ENCODE results near the gene RYR2. TPM values are rescaled to one million over a fixed set of nuclear protein-coding genes. Genes with fewer than 3 reads are reported as not detected.

The RYR2 gene
- total RNA-seq, 1 experiment from 2014 or later, result 3.4 TPM

- Histone ChIP-seq H2AFZ (ENCODE audit: low read length) (no peak overlapping the region), H3T11ph (ENCODE audit: low read length) (no peak overlapping the region), H3K9ac (ENCODE audit: extremely low read depth, insufficient read length, low read length) (no peak overlapping the region), H2BK5ac (ENCODE audit: insufficient read length, low read length) (no peak overlapping the region), H3K79me2 (ENCODE audit: insufficient read depth, low read length) (no peaks in the 10 kb centered on the region), H4K91ac (ENCODE audit: insufficient read length, low read depth, low read length) (no peak overlapping the region), H3K27me3 (ENCODE audit: insufficient read depth, low read length) (no peaks in the 10 kb centered on the region), H3K14ac (ENCODE audit: insufficient read depth, low read length) (no peak overlapping the region), H4K5ac (ENCODE audit: insufficient read length, low read depth, low read length) (no peak overlapping the region), H2BK20ac (ENCODE audit: low read depth, low read length, poor library complexity, severe bottlenecking) (no peak overlapping the region), H3K27ac (ENCODE audit: insufficient read length, low read depth, low read length) (no peak overlapping the region), H3K18ac (ENCODE audit: insufficient read length, low read depth, low read length) (no peak overlapping the region), H3K23ac (ENCODE audit: insufficient read length, low read depth, low read length) (no peak overlapping the region), H2BK15ac (ENCODE audit: low read depth, low read length) (no peak overlapping the region), H2AK5ac (ENCODE audit: insufficient read length, low read length) (no peak overlapping the region), H3K56ac (ENCODE audit: insufficient read length, low read depth, low read length) (no peak overlapping the region), H3K4ac (ENCODE audit: low read depth, low read length) (no peak overlapping the region), H3K79me1 (ENCODE audit: insufficient read depth, low read depth, low read length, poor library complexity, severe bottlenecking) (no peaks in the 10 kb centered on the region), H2BK120ac (ENCODE audit: low read depth, low read length, poor library complexity, severe bottlenecking) (no peak overlapping the region), H3K4me1 (ENCODE audit: insufficient read depth, low read length) (no peaks in the 10 kb centered on the region), H3K4me2 (ENCODE audit: insufficient read depth, insufficient read length, low read length) (no peak overlapping the region), H3K9me3 (ENCODE audit: control insufficient read depth, low read depth, low read length) (no peaks in the 10 kb centered on the region), H4K20me1 (ENCODE audit: control insufficient read depth, insufficient read depth, insufficient read length) (no peaks in the 10 kb centered on the region), H2BK12ac (ENCODE audit: insufficient read length, low read depth, low read length) (no peak overlapping the region), H4K8ac (replicated peaks; ENCODE audit: insufficient read length, low read depth, low read length) (no peak overlapping the region), H3K23me2 (ENCODE audit: insufficient read length, low read depth, low read length, poor library complexity, severe bottlenecking) (no peaks in the 10 kb centered on the region)
- no peak for TF ChIP-seq CTCF (conservative IDR thresholded peaks at IDR 0.05)
- WGBS (ENCODE audit: extremely low coverage, insufficient read length, low lambda C conversion rate), result no CpG with 5 or more reads among the region's 2 CpGs
- Mint-ChIP-seq H3K36me3 (ENCODE audit: insufficient read depth in 1 of 3, low read depth in 3 of 3) (peaks cover 0 to 5% (median 2%) of the 10 kb centered on the region in 3 experiments; a peak in 4 of 7 replicates), H3K27ac (no peak overlapping the region), H3K4me3 (no peak overlapping the region), H3K4me1 (peaks cover 0 to 3% of the 10 kb centered on the region in 2 experiments; a peak in 1 of 4 replicates), H3K9me3 (no peaks in the 10 kb centered on the region; a peak in 1 of 5 replicates), H3K27me3 (ENCODE audit: low read depth) (no peaks in the 10 kb centered on the region)
- DNase-seq, result no peak
Measured at GRCh38 chr1:237471956-237472355, 430.0 kb downstream of the RYR2 start.
